C4-2B (cell line): Measurements from ENCODE around the gene GID8.

Experiments used
- CTCF ChIP-seq: fragments of 450-650 bp; conservative IDR thresholded peaks from 2 replicates; pipeline ENCODE4 v1.5.1; 2017; ENCODE audit warnings: mild to moderate bottlenecking
- ZFX ChIP-seq: fragments of 450-650 bp; IDR thresholded peaks from 2 replicates; pipeline ENCODE4 v1.6.1; 2017

GRCh38 chr20:62995481-62995880 lies 57.5 kb downstream of the GID8 start:
- TF ChIP-seq CTCF (no peak), ZFX (no peak)
